Measurements from ENCODE around the gene CYP46A1.

The CYP46A1 gene

DNA sequence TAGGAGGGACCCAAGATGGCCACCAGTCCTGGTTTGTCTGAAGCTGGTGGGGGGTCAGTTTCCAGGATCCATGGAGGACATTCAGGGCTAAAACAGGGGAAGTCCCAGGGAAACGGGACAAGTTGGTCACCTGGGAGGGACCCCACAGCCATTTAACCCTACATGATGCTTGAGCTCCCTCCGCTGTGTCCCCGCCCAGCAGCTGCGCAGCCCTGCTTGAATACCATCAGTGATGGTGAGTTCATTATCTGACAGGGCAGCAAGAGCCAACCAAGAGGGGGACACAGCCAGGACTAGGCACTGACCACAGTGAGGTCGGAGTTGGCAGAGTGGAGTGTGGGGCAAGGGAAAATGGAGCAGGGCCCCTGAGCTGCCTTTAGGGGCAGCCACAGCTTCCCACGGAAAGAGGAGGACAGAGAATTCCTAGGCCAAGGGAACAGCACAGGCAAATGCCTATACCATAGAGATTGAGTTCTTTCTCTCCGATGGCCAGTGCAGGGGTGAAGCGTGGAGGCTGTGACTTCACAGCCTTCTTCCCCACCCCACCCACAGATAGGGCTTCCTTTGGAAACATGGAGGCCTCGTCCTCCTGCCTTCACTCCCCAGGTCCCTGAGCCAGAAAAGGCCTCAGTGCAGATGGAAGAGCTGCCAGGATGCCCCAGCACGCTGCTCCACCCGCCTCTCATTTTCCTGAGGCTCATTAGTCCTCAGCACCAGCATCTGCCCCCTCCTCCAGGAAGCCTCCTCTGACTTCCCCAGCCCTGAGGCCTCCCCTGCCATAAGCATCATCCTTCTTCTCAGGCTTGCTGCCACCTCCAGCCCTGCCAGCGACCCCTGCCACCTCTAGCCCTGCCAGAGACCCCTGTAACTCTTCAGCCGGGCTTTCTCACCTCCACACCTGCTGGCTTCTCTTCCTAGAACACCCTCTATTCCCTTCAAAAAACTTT is 51.4 kb downstream of the CYP46A1 start:
- H3K27me3 Mint-ChIP-seq (ENCODE audit: low read depth) = peaks cover 33% of the 10 kb centered on the region
- no peak overlapping the region for H3K27ac Mint-ChIP-seq
- no peak for DNase-seq (ENCODE audit: low spot score)
- no peaks in the 10 kb centered on the region for H3K9me3 Mint-ChIP-seq
- no peaks in the 10 kb centered on the region for H3K4me1 Mint-ChIP-seq (ENCODE audit: low read depth)
- no peaks in the 10 kb centered on the region for H3K36me3 Mint-ChIP-seq (ENCODE audit: low read depth)
- H3K4me3 Mint-ChIP-seq = no peak overlapping the region

DNA sequence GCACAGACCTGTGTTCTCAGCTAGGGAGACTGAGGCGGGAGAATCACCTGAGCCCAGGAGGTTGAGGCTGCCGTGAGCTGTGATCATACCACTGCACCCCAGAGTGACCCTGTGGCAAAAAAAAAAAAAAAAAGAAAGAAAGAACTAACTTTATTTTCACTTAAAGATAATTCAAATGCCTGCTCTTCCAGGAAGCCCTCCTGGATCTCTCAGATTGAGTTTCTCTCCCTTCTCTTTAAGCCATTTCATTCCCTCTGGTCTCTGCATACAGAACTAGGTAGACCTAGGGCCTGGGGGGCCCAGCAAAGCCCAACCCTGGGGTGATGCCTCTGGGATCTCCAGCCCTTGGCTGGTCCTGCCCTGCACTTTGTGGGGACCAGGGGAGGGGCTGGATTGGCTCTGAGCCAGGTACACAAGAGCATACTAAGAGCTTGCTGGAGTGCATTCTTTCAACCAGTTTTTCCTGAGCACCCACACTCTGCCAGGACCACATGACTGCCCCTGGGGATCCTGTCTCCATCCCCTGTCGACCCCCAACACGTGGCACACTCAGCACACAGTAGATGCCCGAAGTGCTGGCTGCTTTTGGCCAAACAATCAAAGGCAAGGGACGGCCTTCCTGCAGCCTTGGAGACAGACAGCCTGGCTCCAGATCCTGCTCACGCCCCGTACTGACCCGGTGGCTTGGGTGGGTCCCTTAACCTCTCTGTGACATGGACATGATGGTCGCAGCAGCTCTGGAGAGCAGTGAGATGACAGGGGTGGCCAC is 52.7 kb downstream of the CYP46A1 start:
- H3K27ac Mint-ChIP-seq = no peak overlapping the region
- H3K4me3 Mint-ChIP-seq = no peak overlapping the region
- no peak for DNase-seq (ENCODE audit: low spot score)
- no peaks in the 10 kb centered on the region for H3K36me3 Mint-ChIP-seq (ENCODE audit: low read depth)
- peaks cover 33% of the 10 kb centered on the region for H3K27me3 Mint-ChIP-seq (ENCODE audit: low read depth)
- no peaks in the 10 kb centered on the region for H3K9me3 Mint-ChIP-seq
- H3K4me1 Mint-ChIP-seq (ENCODE audit: low read depth) = no peaks in the 10 kb centered on the region

DNA sequence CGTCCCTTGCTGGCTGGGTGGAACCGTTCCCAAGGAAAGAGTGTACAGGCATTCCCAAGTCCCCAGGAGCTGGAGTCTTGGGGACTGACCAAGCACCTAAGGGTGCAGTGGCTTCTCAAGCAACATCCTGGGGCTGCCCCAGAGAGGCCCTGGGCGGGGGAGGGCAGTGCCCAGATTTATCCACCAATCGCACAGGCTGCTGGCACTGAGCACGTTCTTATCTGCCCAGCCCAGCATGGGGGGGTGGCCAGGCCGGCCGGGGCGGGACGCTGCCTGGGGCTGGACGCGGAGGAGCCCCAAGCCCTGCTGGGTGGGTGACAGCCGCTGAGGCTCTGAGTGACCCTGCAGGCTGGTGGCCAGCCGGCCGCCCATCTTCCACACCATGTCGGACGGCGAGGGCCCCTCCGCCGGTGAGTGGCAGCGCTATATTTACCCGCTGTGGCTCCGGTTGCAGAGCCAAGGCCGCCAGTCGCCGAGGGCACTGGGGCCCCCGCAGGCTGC is 53.4 kb downstream of the CYP46A1 start:
- no peaks in the 10 kb centered on the region for H3K4me1 Mint-ChIP-seq (ENCODE audit: low read depth)
- H3K27ac Mint-ChIP-seq = no peak overlapping the region
- H3K36me3 Mint-ChIP-seq (ENCODE audit: low read depth) = no peaks in the 10 kb centered on the region
- no peaks in the 10 kb centered on the region for H3K9me3 Mint-ChIP-seq
- H3K27me3 Mint-ChIP-seq (ENCODE audit: low read depth) = peaks cover 37% of the 10 kb centered on the region
- no peak for DNase-seq (ENCODE audit: low spot score)
- H3K4me3 Mint-ChIP-seq = no peak overlapping the region

- H3K4me3 Mint-ChIP-seq = no peak overlapping the region
- no peak for DNase-seq (ENCODE audit: low spot score)
- no peaks in the 10 kb centered on the region for H3K36me3 Mint-ChIP-seq (ENCODE audit: low read depth)
- H3K27me3 Mint-ChIP-seq (ENCODE audit: low read depth) = peaks cover 36% of the 10 kb centered on the region
- no peak overlapping the region for H3K27ac Mint-ChIP-seq
- no peaks in the 10 kb centered on the region for H3K4me1 Mint-ChIP-seq (ENCODE audit: low read depth)
- no peaks in the 10 kb centered on the region for H3K9me3 Mint-ChIP-seq
Measured at GRCh38 chr14:99737956-99738667, 54.0 kb downstream of the CYP46A1 start.

GRCh38 chr14:99740411-99740810 is 56.3 kb downstream of the CYP46A1 start:
- DNase-seq (ENCODE audit: low spot score) = no peak
- no peaks in the 10 kb centered on the region for H3K4me1 Mint-ChIP-seq (ENCODE audit: low read depth)
- H3K9me3 Mint-ChIP-seq = no peaks in the 10 kb centered on the region
- peaks cover 35% of the 10 kb centered on the region for H3K27me3 Mint-ChIP-seq (ENCODE audit: low read depth)
- no peaks in the 10 kb centered on the region for H3K36me3 Mint-ChIP-seq (ENCODE audit: low read depth)
- no peak overlapping the region for H3K27ac Mint-ChIP-seq
- no peak overlapping the region for H3K4me3 Mint-ChIP-seq

- Mint-ChIP-seq H3K36me3 (ENCODE audit: low read depth) (no peaks in the 10 kb centered on the region), H3K27ac (no peak overlapping the region)
Measured at GRCh38 chr14:99741227-99741976, 57.3 kb downstream of the CYP46A1 start.

DNA sequence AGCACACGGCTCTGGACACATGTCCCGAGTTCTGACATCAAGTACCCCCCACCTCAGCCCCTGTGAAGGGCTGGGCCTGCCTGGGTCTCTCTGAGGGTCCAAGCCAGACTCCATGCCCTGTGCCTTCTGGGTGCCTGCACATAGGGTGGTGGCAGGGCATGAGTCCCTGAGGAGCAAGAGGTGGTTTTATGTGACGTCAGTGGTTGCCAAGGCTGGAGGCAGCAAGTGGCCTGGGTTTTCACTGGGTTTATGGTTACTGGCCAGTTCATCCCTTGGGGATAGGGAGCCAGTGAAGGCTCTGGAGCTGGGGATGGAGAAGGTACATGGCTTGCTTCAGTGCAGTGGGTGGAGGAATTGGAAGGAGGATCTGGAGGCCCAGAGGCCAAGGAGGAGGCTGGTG is 58.0 kb downstream of the CYP46A1 start:
- peaks cover 28% of the 10 kb centered on the region for H3K27me3 Mint-ChIP-seq (ENCODE audit: low read depth)
- H3K27ac Mint-ChIP-seq = no peak overlapping the region
- no peak overlapping the region for H3K4me3 Mint-ChIP-seq
- no peaks in the 10 kb centered on the region for H3K9me3 Mint-ChIP-seq
- DNase-seq (ENCODE audit: low spot score) = no peak
- H3K36me3 Mint-ChIP-seq (ENCODE audit: low read depth) = no peaks in the 10 kb centered on the region
- H3K4me1 Mint-ChIP-seq (ENCODE audit: low read depth) = no peaks in the 10 kb centered on the region

More at GRCh38 chr14:99741227-99741976, 57.3 kb downstream of the CYP46A1 start:
- Mint-ChIP-seq H3K27me3 (ENCODE audit: low read depth) (peaks cover 33% of the 10 kb centered on the region), H3K4me1 (ENCODE audit: low read depth) (no peaks in the 10 kb centered on the region), H3K4me3 (no peak overlapping the region), H3K9me3 (no peaks in the 10 kb centered on the region)
- no peak for DNase-seq (ENCODE audit: low spot score)

DNA sequence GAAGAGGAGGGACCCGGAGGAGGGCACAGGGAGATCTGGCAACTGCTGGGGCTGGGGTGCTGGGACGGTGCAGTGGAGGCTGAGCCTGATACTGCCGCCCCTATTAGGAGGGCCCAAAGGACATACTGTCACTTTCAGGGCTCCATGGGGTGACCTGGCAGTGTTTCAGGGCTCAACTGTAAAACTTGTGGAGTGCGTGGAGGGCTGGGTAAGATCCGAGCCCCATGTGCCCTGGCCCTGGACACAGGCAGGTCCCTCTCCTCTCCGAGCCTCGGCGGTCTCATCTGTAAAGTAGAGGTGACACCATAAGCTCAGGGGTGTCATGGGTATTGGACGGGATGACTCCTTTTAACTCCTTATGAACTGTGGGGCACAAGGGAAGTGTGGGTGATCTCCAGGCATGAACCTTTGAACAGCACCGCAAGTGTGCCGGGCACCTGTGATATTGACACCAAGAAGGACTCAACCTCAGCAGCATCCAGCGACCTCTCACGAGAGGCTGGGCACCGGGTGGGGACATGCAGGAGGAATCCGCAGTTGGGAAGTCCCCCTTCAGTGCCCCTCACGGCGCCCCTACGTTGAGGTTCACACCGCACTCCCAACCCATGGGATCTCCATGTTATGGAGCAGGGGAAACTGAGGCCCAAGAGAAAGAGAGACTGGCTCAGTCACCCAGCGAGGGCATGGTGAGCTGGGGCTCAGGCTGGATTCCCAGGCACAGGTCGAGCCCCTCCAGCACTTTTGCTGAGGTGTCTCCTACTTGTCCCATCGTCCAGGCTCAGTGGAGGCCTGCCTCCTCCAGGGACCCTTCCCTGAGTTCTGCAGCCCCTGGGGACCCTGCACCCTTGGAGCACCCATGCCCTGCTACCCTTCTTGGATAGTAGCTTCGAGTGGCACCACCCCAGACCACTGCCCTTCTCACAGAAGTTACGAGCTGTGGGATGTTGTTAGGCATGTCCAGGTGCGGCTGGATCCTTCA is 58.7 kb downstream of the CYP46A1 start:
- Mint-ChIP-seq H3K9me3 (no peaks in the 10 kb centered on the region), H3K27ac (no peak overlapping the region), H3K4me1 (ENCODE audit: low read depth) (no peaks in the 10 kb centered on the region), H3K4me3 (no peak overlapping the region), H3K36me3 (ENCODE audit: low read depth) (no peaks in the 10 kb centered on the region), H3K27me3 (ENCODE audit: low read depth) (peaks cover 25% of the 10 kb centered on the region)
- no peak for DNase-seq (ENCODE audit: low spot score)

- no peak overlapping the region for H3K4me3 Mint-ChIP-seq
- no peaks in the 10 kb centered on the region for H3K36me3 Mint-ChIP-seq (ENCODE audit: low read depth)
- H3K4me1 Mint-ChIP-seq (ENCODE audit: low read depth) = no peaks in the 10 kb centered on the region
- H3K27me3 Mint-ChIP-seq (ENCODE audit: low read depth) = peaks cover 21% of the 10 kb centered on the region
- no peak for DNase-seq (ENCODE audit: low spot score)
- no peaks in the 10 kb centered on the region for H3K9me3 Mint-ChIP-seq
- H3K27ac Mint-ChIP-seq = no peak overlapping the region
Measured at GRCh38 chr14:99744199-99744872, 60.2 kb downstream of the CYP46A1 start.

- DNase-seq (ENCODE audit: low spot score) = no peak
- Mint-ChIP-seq H3K4me3 (no peak overlapping the region), H3K27me3 (ENCODE audit: low read depth) (peaks cover 16% of the 10 kb centered on the region), H3K36me3 (ENCODE audit: low read depth) (no peaks in the 10 kb centered on the region), H3K27ac (no peak overlapping the region), H3K4me1 (ENCODE audit: low read depth) (no peaks in the 10 kb centered on the region), H3K9me3 (no peaks in the 10 kb centered on the region)
Measured at GRCh38 chr14:99744873-99745224, 60.8 kb downstream of the CYP46A1 start.

GRCh38 chr14:99745307-99745951 is 61.3 kb downstream of the CYP46A1 start:
- H3K27ac Mint-ChIP-seq = no peak overlapping the region

DNA sequence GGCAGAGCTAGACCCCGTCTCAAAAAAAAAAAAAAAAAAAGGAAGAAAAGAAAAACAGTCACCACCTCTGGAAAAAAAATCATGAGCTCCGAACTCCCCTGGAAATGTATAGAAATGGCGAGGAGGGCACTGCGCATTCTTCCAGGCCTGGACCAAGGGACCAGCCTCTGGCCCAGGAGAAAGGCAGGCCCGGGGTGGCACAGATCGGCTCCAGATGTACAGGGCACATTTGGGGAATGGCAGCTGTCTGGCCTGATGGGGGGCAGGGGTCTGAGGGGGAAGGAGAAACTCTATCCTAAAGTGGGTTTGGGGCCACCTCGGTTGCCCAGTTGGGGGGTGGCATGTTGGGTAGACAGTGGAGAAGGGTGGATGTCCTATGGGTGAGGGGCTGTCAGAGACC is 63.1 kb downstream of the CYP46A1 start:
- Mint-ChIP-seq H3K4me1 (ENCODE audit: low read depth) (no peaks in the 10 kb centered on the region), H3K4me3 (no peak overlapping the region), H3K27me3 (ENCODE audit: low read depth) (peaks cover 22% of the 10 kb centered on the region), H3K27ac (no peak overlapping the region), H3K36me3 (ENCODE audit: low read depth) (no peaks in the 10 kb centered on the region), H3K9me3 (no peaks in the 10 kb centered on the region)
- no peak for DNase-seq (ENCODE audit: low spot score)

More at GRCh38 chr14:99745307-99745951, 61.3 kb downstream of the CYP46A1 start:
- no peaks in the 10 kb centered on the region for H3K36me3 Mint-ChIP-seq (ENCODE audit: low read depth)
- H3K9me3 Mint-ChIP-seq = no peaks in the 10 kb centered on the region
- no peak overlapping the region for H3K4me3 Mint-ChIP-seq
- peaks cover 14% of the 10 kb centered on the region for H3K27me3 Mint-ChIP-seq (ENCODE audit: low read depth)
- H3K4me1 Mint-ChIP-seq (ENCODE audit: low read depth) = no peaks in the 10 kb centered on the region
- DNase-seq (ENCODE audit: low spot score) = no peak
